H9 (cell line): Measurements from ENCODE around the gene GRID1. TPM values are rescaled to one million over a fixed set of nuclear protein-coding genes. Genes with fewer than 3 reads are reported as not detected.
A peak's percentile ranks its signal among the peaks of the same experiment; 100 is the strongest.

Experiments
- DNase-seq: peaks from one replicate; pipeline ENCODE4 v3.0.0-alpha.2; 2017
- H2AFZ ChIP-seq: one replicate; pipeline ENCODE4 v1.6.1; 2013; ENCODE audit warnings: mild to moderate bottlenecking, low read length, control low read depth, moderate library complexity
- H2AK5ac ChIP-seq: 2 replicates; pipeline ENCODE4 v1.6.1; 2013; ENCODE audit warnings: low read length, control low read depth, mixed read lengths; ENCODE audit not compliant: insufficient read length
- H2BK120ac ChIP-seq: one replicate; pipeline ENCODE4 v1.6.1; 2013; ENCODE audit warnings: low read depth, mild to moderate bottlenecking, low read length, control low read depth, inconsistent platforms; ENCODE audit not compliant: poor library complexity, severe bottlenecking
- H2BK12ac ChIP-seq: 2 replicates; pipeline ENCODE4 v1.6.1; 2013; ENCODE audit warnings: low read length, control low read depth, mixed read lengths, low read depth; ENCODE audit not compliant: insufficient read length
- H2BK15ac ChIP-seq: 2 replicates; pipeline ENCODE4 v1.6.1; 2013; ENCODE audit warnings: low read depth, low read length, control low read depth
- H2BK20ac ChIP-seq: one replicate; pipeline ENCODE4 v1.6.1; 2013; ENCODE audit warnings: low read depth, mild to moderate bottlenecking, low read length, control low read depth, inconsistent platforms; ENCODE audit not compliant: poor library complexity, severe bottlenecking
- H2BK5ac ChIP-seq: 2 replicates; pipeline ENCODE4 v1.6.1; 2013; ENCODE audit warnings: low read length, control low read depth, mixed read lengths; ENCODE audit not compliant: insufficient read length
- H3K14ac ChIP-seq: 2 replicates; pipeline ENCODE4 v1.6.1; 2013; ENCODE audit warnings: low read length, control low read depth; ENCODE audit not compliant: insufficient read depth
- H3K18ac ChIP-seq: 2 replicates; pipeline ENCODE4 v1.6.1; 2013; ENCODE audit warnings: low read depth, mild to moderate bottlenecking, mixed read lengths, low read length, control low read depth; ENCODE audit not compliant: insufficient read length
- H3K23ac ChIP-seq: 2 replicates; pipeline ENCODE4 v1.6.1; 2013; ENCODE audit warnings: low read length, control low read depth, mixed read lengths, low read depth; ENCODE audit not compliant: insufficient read length
- H3K23me2 ChIP-seq: 2 replicates; pipeline ENCODE4 v1.6.1; 2013; ENCODE audit warnings: low read depth, mild to moderate bottlenecking, mixed read lengths, low read length, control low read depth; ENCODE audit not compliant: insufficient read length, poor library complexity, severe bottlenecking
- H3K27ac ChIP-seq: 2 replicates; pipeline ENCODE4 v1.5.1; 2013; ENCODE audit warnings: low read length, control low read depth, mixed read lengths, low read depth; ENCODE audit not compliant: insufficient read length
- H3K27me3 ChIP-seq: 2 replicates; pipeline ENCODE4 v1.6.1; 2013; ENCODE audit warnings: low read length, control low read depth, inconsistent platforms; ENCODE audit not compliant: insufficient read depth
- H3K4ac ChIP-seq: 2 replicates; pipeline ENCODE4 v1.6.1; 2013; ENCODE audit warnings: low read depth, mild to moderate bottlenecking, control low read depth, inconsistent platforms, low read length, moderate library complexity
- H3K4me1 ChIP-seq: 2 replicates; pipeline ENCODE4 v1.6.1; 2013; ENCODE audit warnings: low read length, control low read depth, inconsistent platforms; ENCODE audit not compliant: insufficient read depth
- H3K4me2 ChIP-seq: 2 replicates; pipeline ENCODE4 v1.6.1; 2013; ENCODE audit warnings: low read length, control low read depth, mixed read lengths; ENCODE audit not compliant: insufficient read length, insufficient read depth
- H3K56ac ChIP-seq: 2 replicates; pipeline ENCODE4 v1.6.1; 2013; ENCODE audit warnings: low read depth, mild to moderate bottlenecking, mixed read lengths, low read length, control low read depth; ENCODE audit not compliant: insufficient read length
- H3K79me1 ChIP-seq: 2 replicates; pipeline ENCODE4 v1.6.1; 2013; ENCODE audit warnings: low read depth, mild to moderate bottlenecking, moderate library complexity, low read length, control low read depth, inconsistent platforms; ENCODE audit not compliant: insufficient read depth, poor library complexity, severe bottlenecking
- H3K79me2 ChIP-seq: 2 replicates; pipeline ENCODE4 v1.6.1; 2013; ENCODE audit warnings: low read length, control low read depth, inconsistent platforms; ENCODE audit not compliant: insufficient read depth
- H3K9ac ChIP-seq: 2 replicates; pipeline ENCODE4 v1.6.1; 2013; ENCODE audit warnings: low read length, control low read depth, mixed read lengths; ENCODE audit not compliant: insufficient read length; ENCODE audit errors: extremely low read depth
- H3K9me3 ChIP-seq: one replicate; pipeline ENCODE4 v1.6.1; 2013; ENCODE audit warnings: low read depth, low read length, inconsistent platforms; ENCODE audit not compliant: control insufficient read depth
- H3T11ph ChIP-seq: one replicate; pipeline ENCODE4 v1.6.1; 2013; ENCODE audit warnings: mild to moderate bottlenecking, low read length, control low read depth, inconsistent platforms
- H4K20me1 ChIP-seq: one replicate; pipeline ENCODE4 v1.6.1; 2013; ENCODE audit not compliant: control insufficient read depth, insufficient read length, insufficient read depth
- H4K5ac ChIP-seq: 2 replicates; pipeline ENCODE4 v1.6.1; 2013; ENCODE audit warnings: low read depth, mild to moderate bottlenecking, mixed read lengths, low read length, control low read depth; ENCODE audit not compliant: insufficient read length
- H4K8ac ChIP-seq: replicated peaks from 2 replicates; pipeline ENCODE4 v1.6.1; 2013; ENCODE audit warnings: low read length, control low read depth, mixed read lengths, low read depth; ENCODE audit not compliant: insufficient read length
- H4K91ac ChIP-seq: 2 replicates; pipeline ENCODE4 v1.6.1; 2013; ENCODE audit warnings: low read depth, mild to moderate bottlenecking, moderate library complexity, mixed read lengths, low read length, control low read depth; ENCODE audit not compliant: insufficient read length
- H3K27ac Mint-ChIP-seq, 3 experiments: 2 replicates in 2 of 3; 3 replicates in 1 of 3; pipeline ENCODE4 v1.8.0; 2020 to 2021; ENCODE audit warnings: mixed read lengths in 3 of 3, mild to moderate bottlenecking in 1 of 3, moderate library complexity in 1 of 3
- H3K27me3 Mint-ChIP-seq: 2 replicates; pipeline ENCODE4 v1.8.0; 2021; ENCODE audit warnings: low read depth, mild to moderate bottlenecking, moderate library complexity, mixed read lengths
- H3K36me3 Mint-ChIP-seq, 3 experiments: 2 replicates in 2 of 3; 3 replicates in 1 of 3; pipeline ENCODE4 v1.8.0; 2020 to 2021; ENCODE audit warnings: low read depth in 3 of 3, mixed read lengths in 3 of 3; ENCODE audit not compliant: insufficient read depth in 1 of 3
- H3K4me1 Mint-ChIP-seq, 2 experiments: 2 replicates each; pipeline ENCODE4 v1.8.0; 2020; ENCODE audit warnings: mixed read lengths in 2 of 2
- H3K4me3 Mint-ChIP-seq, 2 experiments: 2 replicates in 1 of 2; 3 replicates in 1 of 2; pipeline ENCODE4 v1.8.0; 2020 to 2021; ENCODE audit warnings: mild to moderate bottlenecking in 2 of 2, mixed read lengths in 2 of 2, moderate library complexity in 1 of 2
- H3K9me3 Mint-ChIP-seq, 2 experiments: 2 replicates in 1 of 2; 3 replicates in 1 of 2; pipeline ENCODE4 v1.8.0; 2020; ENCODE audit warnings: mild to moderate bottlenecking in 2 of 2, mixed read lengths in 2 of 2, moderate library complexity in 1 of 2
- CTCF ChIP-seq: fragments of 200-600 bp; sonication (generic); conservative IDR thresholded peaks from 3 replicates; pipeline ENCODE4 v1.8.0; 2021; ENCODE audit warnings: antibody characterized with exemption, mild to moderate bottlenecking
- WGBS: extraction: QIAGEN DNeasy Blood & Tissue Kit; methylation state at CpG from one replicate; pipeline ENCODE4 v1.1.7; 2013; ENCODE audit warnings: missing lambda C conversion rate, low lambda C conversion rate, mixed read lengths; ENCODE audit not compliant: insufficient read length; ENCODE audit errors: extremely low coverage; 5-methylcytosine and 5-hydroxymethylcytosine counted together
- total RNA-seq: library from RNA; stranded (reverse); gene quantifications from 2 replicates; pipeline ENCODE4 v1.2.1, GENCODE V29; 2021

GRID1 gene
- total RNA-seq, 1 experiment from 2014 or later, result 0.35 TPM

- 0 out of 3 replicates have a peak, but pooled peaks have one; percentile 20 for TF ChIP-seq CTCF
- no peak overlapping the region for H3K18ac ChIP-seq
Observed at GRCh38 chr10:86182150-86182549, 184.4 kb downstream of the GRID1 start.

More at GRCh38 chr10:86182150-86182549, 184.4 kb downstream of the GRID1 start:
- Histone ChIP-seq H2BK12ac (no peak overlapping the region), H4K20me1 (no peaks in the 10 kb centered on the region), H4K91ac (no peak overlapping the region), H3K27me3 (no peaks in the 10 kb centered on the region), H3K27ac (no peak overlapping the region), H3K4me1 (no peaks in the 10 kb centered on the region), H2AK5ac (no peak overlapping the region), H3K14ac (no peak overlapping the region), H4K8ac (no peak overlapping the region), H2BK15ac (no peak overlapping the region), H3T11ph (no peak overlapping the region), H3K79me2 (no peaks in the 10 kb centered on the region), H3K4me2 (no peak overlapping the region), H3K9ac (no peak overlapping the region), H2BK5ac (no peak overlapping the region), H2BK120ac (no peak overlapping the region), H3K56ac (no peak overlapping the region), H3K23me2 (no peaks in the 10 kb centered on the region), H4K5ac (no peak overlapping the region), H2AFZ (no peak overlapping the region), H2BK20ac (no peak overlapping the region), H3K9me3 (no peaks in the 10 kb centered on the region), H3K79me1 (no peaks in the 10 kb centered on the region), H3K4ac (no peak overlapping the region), H3K23ac (no peak overlapping the region)
- no peak for DNase-seq
- Mint-ChIP-seq H3K4me3 (no peak overlapping the region), H3K9me3 (no peaks in the 10 kb centered on the region), H3K4me1 (0 out of 4 replicates have a peak, but pooled peaks cover 2% of the 10 kb centered on the region in 2 experiments), H3K27me3 (peaks cover 4% of the 10 kb centered on the region; the same call in 1 of the 2 replicates), H3K27ac (no peak overlapping the region), H3K36me3 (no peaks in the 10 kb centered on the region)
- no CpG with 5 or more reads among the region's 13 CpGs for WGBS
